Sciatic nerve (tissue), 2 donors: Measurements from ENCODE around the gene CLN5. TPM values are rescaled to one million over a fixed set of nuclear protein-coding genes. Genes with fewer than 3 reads are reported as not detected.
A peak's percentile ranks its signal among the peaks of the same experiment; 100 is the strongest.
"Not testable (repeated sequence)": the region's sequence is repeated elsewhere in the genome, so short reads cannot be mapped to it uniquely, and the experiment has no call there.

Source experiments
- ATAC-seq: fragments of 200-7000 bp; cut with Tn5 transposase; one replicate; pipeline ENCODE4 v1.9.1; 2020; ENCODE audit warnings: mild to moderate bottlenecking, moderate library complexity
- DNase-seq: peaks from one replicate; pipeline ENCODE4 v3.0.0-alpha.2; 2020; ENCODE audit warnings: low spot score
- intact Hi-C: fragments of 100-400 bp; cut with DNase I; formaldehyde crosslinking; loops from one replicate; pipeline ENCODE4 v1.14.2; 2022
- total RNA-seq: library from RNA; stranded (reverse); fragmentation: NEBNext Ultra II Directional; extraction: Animal tissue kit (Norgen Biotek cat#: 25700); gene quantifications from one replicate; pipeline ENCODE4 v1.2.1, GENCODE V29; 2021
- donor health status: DM: no; HTN: no; CAD: no.
- donor health status: DM: no; HTN: no; CAD: no.

Gene CLN5
- total RNA-seq, 1 donor from 2014 or later = 46.5 TPM

GRCh38 chr13:76971851-76972829 is 19.7 kb upstream of the CLN5 start:
- intact Hi-C loops = no loop called here
- ATAC-seq (peak; percentile 52), DNase-seq (no peak)

DNA sequence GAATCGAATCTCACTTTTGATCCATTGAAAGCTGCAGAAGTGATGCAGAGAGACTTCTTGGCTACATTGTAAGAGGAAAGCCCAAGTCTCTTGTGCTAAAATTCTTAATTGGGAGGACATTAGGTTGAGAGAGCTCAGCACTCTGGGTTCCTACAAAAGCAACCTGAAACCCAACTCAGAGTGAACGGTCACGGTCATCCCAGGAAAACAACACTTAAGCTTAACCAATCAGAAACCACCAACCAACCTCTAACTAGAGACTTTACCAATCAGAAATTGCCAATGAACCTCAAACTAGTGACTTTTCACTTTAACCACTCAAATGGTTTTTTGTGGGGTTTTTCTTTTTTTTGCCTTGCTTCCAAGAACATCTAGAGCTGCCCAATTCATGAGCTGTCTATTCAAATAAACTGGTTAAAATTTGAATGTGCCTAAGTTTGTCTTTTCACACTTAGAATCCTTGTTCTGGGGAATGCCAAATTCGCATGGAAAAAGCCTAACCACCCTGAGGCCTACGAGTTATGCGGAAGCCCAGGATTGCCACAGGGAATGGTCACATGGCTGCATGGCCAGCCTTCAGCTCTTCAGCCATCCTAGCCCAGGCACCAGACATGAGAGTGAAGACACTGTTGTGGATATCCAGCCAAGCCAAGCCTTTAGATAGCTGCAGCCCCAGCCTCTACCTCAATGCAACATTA is 17.8 kb upstream of the CLN5 start:
- DNase-seq (no peak), ATAC-seq (no peak)
- intact Hi-C loops = no loop called here

DNA sequence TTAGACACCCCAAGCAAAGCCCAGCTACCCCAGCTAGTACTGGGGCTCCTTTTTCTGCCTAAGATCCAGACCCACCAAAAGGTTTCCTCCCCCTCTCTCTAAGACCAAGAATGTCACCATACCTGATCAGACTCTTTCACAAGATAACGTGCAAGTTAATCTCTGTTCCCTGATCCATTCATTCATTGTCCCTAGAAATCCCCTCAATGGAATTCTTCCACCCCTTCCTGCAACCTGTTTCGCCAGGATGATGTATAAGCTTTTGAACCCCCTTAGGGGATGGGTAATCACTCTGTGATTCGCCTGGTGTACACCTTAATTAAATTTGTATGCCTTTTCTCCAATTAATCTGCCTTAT is 17.3 kb upstream of the CLN5 start:
- intact Hi-C loops = no loop called here
- DNase-seq = no peak
- no peak for ATAC-seq

DNA sequence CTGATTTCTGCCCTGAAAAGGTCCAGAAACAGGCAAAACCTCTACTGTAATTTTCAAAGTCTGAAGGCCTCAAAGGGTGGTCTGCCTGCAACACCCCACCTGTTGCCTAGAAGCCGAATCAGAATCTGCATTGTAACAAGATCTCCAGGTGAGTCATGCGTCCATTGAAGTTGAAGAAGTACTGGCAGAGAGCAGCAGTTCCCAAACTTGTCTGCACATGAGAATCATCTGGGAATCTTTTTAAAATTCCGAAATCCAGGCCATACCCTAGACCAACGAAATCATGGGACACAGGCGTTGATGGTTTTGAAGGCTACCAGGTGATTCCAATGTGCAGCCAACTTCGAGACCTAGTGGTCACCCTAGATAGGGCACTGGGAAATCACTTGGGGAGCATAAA is 16.0 kb upstream of the CLN5 start:
- ATAC-seq (no peak), DNase-seq (no peak)
- intact Hi-C loops = no loop called here

DNA sequence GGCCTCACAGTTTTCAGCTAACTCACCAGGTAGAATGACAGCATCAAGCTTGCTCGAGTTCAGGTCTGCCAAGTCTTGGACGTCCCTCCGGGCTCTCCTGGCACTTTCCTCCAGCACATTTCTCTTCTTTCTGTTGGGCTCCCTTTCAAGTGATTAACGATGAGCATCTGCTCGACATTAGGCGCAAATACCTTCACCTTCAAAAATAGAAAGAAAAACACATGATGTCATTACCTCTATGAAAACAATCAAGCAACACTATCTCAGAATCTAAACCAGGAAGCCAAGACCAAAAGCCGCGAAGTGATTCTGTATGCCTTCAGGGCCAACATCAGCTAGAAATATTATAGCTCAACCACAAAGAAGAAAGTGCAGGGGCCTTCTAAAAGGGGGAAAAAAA is 15.4 kb upstream of the CLN5 start:
- intact Hi-C loops = no loop called here
- DNase-seq (no peak), ATAC-seq (no peak)

- no peak for ATAC-seq
- intact Hi-C loops = no loop called here
- no peak for DNase-seq
These were observed 15.0 kb upstream of the CLN5 start for GRCh38 chr13:76976929-76977328.

DNA sequence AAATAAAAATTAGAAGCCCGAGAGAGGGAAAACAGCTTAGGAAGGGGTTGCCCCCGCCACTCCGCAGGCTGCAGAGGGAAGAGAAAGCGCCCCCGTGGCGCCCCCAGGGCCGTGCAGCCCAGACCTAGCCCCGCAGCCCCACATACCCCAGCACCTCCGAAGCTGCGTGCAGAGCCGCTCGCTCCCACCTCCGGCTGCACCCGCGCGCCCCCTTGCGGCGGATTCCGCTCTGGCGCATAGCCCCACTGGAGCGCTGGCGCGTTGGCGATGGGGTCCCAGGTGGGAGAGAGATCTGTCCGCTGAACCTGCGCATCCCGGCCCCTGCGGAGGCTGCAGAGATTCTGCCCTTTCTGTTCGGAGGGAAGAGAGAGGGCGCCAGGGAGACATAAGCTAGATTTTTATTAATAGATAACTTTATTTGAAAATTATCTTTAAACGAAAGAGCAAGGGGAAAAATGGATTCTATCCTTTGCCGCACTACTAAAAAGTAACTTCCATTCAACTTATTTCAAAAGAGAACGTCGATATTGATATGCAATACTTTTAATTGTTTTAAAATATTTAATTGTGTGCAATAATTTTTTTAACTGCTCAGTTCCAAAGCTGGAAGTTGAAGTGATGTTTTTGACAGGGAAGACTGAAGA is 11.7 kb upstream of the CLN5 start:
- DNase-seq (peak; percentile 92), ATAC-seq (peak; percentile 98)
- intact Hi-C loops = no loop called here

- ATAC-seq (no peak), DNase-seq (no peak)
- intact Hi-C loops = no loop called here
These were observed 9.8 kb upstream of the CLN5 start for GRCh38 chr13:76982061-76982460.

DNA sequence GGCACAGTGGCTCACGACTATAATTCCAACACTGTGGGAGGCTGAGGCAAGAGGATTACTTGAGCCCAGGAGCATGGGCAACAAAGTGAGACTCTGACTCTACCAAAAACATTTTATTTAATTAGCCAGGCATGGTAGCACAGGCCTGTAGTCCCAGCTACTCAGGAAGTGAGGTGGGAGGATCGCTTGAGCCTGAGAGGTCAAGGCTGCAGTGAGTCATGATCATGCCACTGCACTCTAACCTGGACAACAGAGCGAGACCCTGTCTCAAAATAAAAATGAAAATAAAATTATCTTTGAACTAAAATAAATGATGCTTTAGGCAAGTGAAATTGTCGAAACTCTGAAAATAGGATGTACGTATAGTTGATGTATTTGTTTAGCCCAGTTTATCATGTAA is 8.2 kb upstream of the CLN5 start:
- no peak for ATAC-seq
- intact Hi-C loops = no loop called here
- no peak for DNase-seq

DNA sequence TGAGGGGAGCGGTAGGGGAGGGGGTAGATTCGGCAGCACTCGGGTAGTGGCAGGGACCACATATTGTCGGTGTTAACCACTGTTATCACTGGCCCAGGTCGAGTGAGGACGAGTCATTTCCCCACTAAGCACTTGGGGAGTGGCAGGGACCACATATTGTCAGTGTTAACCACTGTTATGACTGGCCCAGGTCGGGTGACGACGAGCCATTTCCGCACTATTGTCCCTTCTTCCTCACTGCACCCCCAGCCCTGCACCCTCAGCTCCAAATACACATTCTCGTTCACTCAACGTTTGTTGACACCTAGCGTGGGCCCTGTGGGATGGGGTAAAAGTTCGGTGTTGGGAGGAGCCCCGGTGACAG is 467 bp upstream of the CLN5 start:
- intact Hi-C loops = no loop called here
- no peak for DNase-seq
- ATAC-seq = peak; percentile 44

DNA sequence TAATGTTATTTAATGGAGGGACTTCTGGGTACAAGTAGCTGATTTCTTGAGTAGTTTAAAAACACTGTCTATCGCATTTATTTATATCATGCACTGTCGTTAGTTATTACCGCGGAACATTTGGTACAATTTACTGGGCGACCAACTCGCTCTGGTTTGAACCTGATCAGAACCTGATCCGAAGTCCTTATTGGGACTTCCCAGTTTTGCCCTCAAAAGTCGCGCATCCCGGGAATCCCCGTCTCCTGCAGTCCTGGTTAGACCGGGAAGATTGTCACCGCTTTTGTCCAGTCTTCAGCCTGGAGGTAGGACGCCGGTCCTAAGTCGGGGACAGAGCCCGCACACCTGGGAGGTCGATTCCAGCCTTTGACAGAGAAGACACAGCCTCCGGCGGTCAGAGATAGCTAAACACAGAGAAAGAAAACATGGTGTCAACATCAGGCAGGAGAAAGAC is 694 bp downstream of the CLN5 start:
- peak; percentile 60 for ATAC-seq
- peak; percentile 71 for DNase-seq
- intact Hi-C loops = no loop called here

DNA sequence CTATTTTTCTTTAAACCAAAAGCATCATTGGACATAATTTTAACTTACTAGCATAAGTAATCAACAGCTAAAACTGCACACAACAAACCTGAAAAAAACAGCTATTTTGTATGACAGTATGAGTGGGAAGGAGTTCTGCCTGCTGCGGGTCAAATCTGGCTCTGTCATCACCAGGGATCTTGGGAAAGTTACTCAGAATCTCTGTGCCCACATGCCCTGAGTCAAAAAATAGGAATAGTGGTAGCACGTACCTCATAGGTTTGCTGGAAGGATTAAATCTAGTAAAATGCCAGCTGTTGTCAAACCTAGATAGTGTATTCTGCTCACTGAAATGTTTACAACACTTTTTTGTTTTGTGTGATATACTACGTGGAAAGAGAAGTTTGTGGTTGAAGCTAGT is 1.1 kb downstream of the CLN5 start:
- ATAC-seq (no peak), DNase-seq (no peak)
- intact Hi-C loops = no loop called here

GRCh38 chr13:76993473-76993872 is 1.6 kb downstream of the CLN5 start:
- intact Hi-C loops = no loop called here
- DNase-seq (no peak), ATAC-seq (no peak)

DNA sequence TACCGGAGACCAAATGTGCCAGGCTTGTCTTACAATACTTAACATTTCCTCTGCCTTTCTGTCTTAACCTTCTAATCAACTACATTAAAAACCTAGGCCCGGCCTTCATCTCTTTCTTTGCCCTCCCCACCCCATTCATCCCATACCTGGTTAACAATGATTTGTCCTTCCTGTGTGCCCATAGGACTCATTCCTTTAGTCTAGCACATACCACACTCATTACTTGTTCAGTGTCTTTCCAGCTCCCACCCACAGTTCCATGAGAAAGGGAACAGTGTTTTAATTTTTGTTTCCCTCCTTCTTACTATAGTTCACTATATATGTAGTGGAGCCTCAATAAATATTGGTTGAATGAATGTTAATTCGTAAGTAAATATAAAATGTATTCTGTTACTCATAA is 2.4 kb downstream of the CLN5 start:
- intact Hi-C loops = no loop called here
- DNase-seq = no peak
- ATAC-seq = no peak

GRCh38 chr13:77000475-77000874 is 8.6 kb downstream of the CLN5 start:
- intact Hi-C loops = no loop called here
- ATAC-seq = no peak
- DNase-seq = no peak

GRCh38 chr13:77001540-77001939 is 9.7 kb downstream of the CLN5 start:
- DNase-seq = no peak
- intact Hi-C loops = no loop called here
- no peak for ATAC-seq

GRCh38 chr13:77001963-77002587 is 10.2 kb downstream of the CLN5 start:
- peak; percentile 48 for ATAC-seq
- DNase-seq = no peak
- intact Hi-C loops = no loop called here

GRCh38 chr13:77002590-77003190 is 10.8 kb downstream of the CLN5 start:
- peak; percentile 62 for ATAC-seq
- intact Hi-C loops = no loop called here
- no peak for DNase-seq

GRCh38 chr13:77008337-77008736 is 16.5 kb downstream of the CLN5 start:
- ATAC-seq = peak; percentile 26
- DNase-seq = not testable (repeated sequence)

More at GRCh38 chr13:77008337-77008736, 16.5 kb downstream of the CLN5 start:
- intact Hi-C loops = not testable (repeated sequence)
